Measurements from ENCODE around the gene NEK6. TPM values are rescaled to one million over a fixed set of nuclear protein-coding genes. Genes with fewer than 3 reads are reported as not detected.

NEK6 gene
- total RNA-seq, 1 experiment from 2014 or later = 66.6 TPM

DNA sequence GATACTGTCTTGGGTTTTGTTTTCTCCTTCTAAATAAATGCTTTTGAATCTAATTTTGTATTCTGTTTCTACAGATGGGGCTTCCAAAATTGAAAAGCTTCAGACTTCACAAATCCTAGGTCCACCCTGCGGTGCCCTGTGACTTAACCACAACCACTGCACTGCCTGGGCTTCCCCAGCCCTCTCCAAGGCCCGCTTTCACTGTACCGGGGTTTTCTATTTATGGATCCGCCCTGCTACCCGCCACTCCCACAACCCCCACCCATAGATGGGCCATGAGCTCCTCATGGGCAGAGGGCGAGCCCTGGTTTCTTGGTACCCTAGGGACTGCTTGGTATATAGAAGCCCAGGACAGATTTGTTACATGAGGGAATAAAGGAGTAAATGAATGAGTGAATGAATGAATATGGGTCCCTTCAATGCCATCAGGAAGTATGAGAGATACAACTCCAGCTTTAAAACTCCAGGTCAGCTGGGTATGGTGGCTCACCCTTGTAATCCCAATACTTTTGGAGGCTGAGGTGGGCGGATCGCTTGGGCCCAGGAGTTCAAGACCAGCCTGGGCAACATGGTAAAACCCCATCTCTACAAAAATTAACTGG lies 39.8 kb upstream of the NEK6 start:
- Histone ChIP-seq H3K36me3 (ENCODE audit: control insufficient read depth, insufficient read depth, low read length) (no peaks in the 10 kb centered on the region), H3K9me3 (no peaks in the 10 kb centered on the region; the same call in 1 of the 2 replicates), H3K4me3 (ENCODE audit: low read depth, low read length) (no peak overlapping the region), H3K27me3 (replicated peaks; ENCODE audit: control insufficient read depth, insufficient read depth, low read length) (no peaks in the 10 kb centered on the region), H3K4me1 (peaks cover 4% of the 10 kb centered on the region)
- DNase-seq = no peak
- H3K27me3 Mint-ChIP-seq (ENCODE audit: insufficient read depth, unreplicated experiment) = no peaks in the 10 kb centered on the region
- ChIA-PET CTCF (no interaction called here), POLR2A (no interaction called here)
- TF ChIP-seq, protein P1, sequence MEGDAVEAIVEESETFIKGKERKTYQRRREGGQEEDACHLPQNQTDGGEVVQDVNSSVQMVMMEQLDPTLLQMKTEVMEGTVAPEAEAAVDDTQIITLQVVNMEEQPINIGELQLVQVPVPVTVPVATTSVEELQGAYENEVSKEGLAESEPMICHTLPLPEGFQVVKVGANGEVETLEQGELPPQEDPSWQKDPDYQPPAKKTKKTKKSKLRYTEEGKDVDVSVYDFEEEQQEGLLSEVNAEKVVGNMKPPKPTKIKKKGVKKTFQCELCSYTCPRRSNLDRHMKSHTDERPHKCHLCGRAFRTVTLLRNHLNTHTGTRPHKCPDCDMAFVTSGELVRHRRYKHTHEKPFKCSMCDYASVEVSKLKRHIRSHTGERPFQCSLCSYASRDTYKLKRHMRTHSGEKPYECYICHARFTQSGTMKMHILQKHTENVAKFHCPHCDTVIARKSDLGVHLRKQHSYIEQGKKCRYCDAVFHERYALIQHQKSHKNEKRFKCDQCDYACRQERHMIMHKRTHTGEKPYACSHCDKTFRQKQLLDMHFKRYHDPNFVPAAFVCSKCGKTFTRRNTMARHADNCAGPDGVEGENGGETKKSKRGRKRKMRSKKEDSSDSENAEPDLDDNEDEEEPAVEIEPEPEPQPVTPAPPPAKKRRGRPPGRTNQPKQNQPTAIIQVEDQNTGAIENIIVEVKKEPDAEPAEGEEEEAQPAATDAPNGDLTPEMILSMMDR (IDR thresholded peaks at IDR 0.05; ENCODE audit: insufficient read depth in 1 of 2, low read depth in 1 of 2, low read length in 1 of 2, severe bottlenecking in 1 of 2, unreplicated experiment in 1 of 2) = no peak
- H3K4me3 Mint-ChIP-seq (ENCODE audit: unreplicated experiment) = no peak overlapping the region
- no TSS peak for BruUV-seq (replicated peaks)
- intact Hi-C loops (cut with micrococcal nuclease; ENCODE audit: unreplicated experiment) = no loop called here
- H3K27ac Mint-ChIP-seq (ENCODE audit: unreplicated experiment) = no peak overlapping the region
- H3K36me3 Mint-ChIP-seq (ENCODE audit: insufficient read depth, unreplicated experiment) = no peaks in the 10 kb centered on the region
- H3K9me3 Mint-ChIP-seq (ENCODE audit: unreplicated experiment) = no peaks in the 10 kb centered on the region
- H3K4me1 Mint-ChIP-seq (ENCODE audit: low read depth, unreplicated experiment) = peaks cover 6% of the 10 kb centered on the region

DNA sequence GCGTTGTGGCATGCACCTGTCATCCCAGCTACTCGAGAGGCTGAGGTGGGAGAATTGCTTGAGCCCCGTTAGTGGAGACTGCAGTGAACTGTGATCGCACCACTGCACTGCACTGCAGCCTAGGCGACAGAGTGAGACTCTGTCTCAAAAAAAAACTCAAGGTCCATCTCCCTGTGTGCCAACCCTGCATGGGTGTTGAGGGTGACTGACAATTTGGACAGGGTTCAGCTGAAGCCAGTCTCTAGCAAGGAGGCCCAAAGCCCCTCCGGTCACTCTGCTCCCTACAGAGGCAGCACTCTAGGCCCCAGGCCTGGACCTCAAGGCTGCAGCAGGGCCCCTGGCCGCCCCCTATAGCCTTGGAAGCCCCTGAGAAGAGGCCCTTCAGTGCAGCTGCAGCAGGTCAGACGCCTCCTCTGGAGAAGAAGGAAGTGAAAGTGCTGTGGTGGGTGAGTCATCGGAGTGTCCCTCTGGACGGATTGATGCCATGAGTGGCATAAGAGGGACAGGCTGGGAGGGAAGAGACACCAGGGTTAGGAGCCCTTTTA lies 39.2 kb upstream of the NEK6 start:
- intact Hi-C loops (cut with micrococcal nuclease; ENCODE audit: unreplicated experiment) = no loop called here
- Mint-ChIP-seq H3K9me3 (ENCODE audit: unreplicated experiment) (no peaks in the 10 kb centered on the region), H3K36me3 (ENCODE audit: insufficient read depth, unreplicated experiment) (no peaks in the 10 kb centered on the region), H3K4me3 (ENCODE audit: unreplicated experiment) (no peak overlapping the region), H3K4me1 (ENCODE audit: low read depth, unreplicated experiment) (peaks cover 11% of the 10 kb centered on the region), H3K27me3 (ENCODE audit: insufficient read depth, unreplicated experiment) (no peaks in the 10 kb centered on the region), H3K27ac (ENCODE audit: unreplicated experiment) (no peak overlapping the region)
- no peaks in the 10 kb centered on the region for H3K27me3 ChIP-seq (replicated peaks; ENCODE audit: control insufficient read depth, insufficient read depth, low read length)
- H3K9me3 ChIP-seq = no peaks in the 10 kb centered on the region; the same call in 1 of the 2 replicates
- H3K4me3 ChIP-seq (ENCODE audit: low read depth, low read length) = no peak overlapping the region
- POLR2A ChIA-PET = no interaction called here
- TF ChIP-seq, protein P1 (IDR thresholded peaks at IDR 0.05; ENCODE audit: insufficient read depth in 1 of 2, low read depth in 1 of 2, low read length in 1 of 2, severe bottlenecking in 1 of 2, unreplicated experiment in 1 of 2) = no peak
- H3K4me1 ChIP-seq = peaks cover 10% of the 10 kb centered on the region
- no TSS peak for BruUV-seq (replicated peaks)
- no peaks in the 10 kb centered on the region for H3K36me3 ChIP-seq (ENCODE audit: control insufficient read depth, insufficient read depth, low read length)
- peak in 1 of 2 experiments; percentile 33 for DNase-seq
- CTCF ChIA-PET = no interaction called here

DNA sequence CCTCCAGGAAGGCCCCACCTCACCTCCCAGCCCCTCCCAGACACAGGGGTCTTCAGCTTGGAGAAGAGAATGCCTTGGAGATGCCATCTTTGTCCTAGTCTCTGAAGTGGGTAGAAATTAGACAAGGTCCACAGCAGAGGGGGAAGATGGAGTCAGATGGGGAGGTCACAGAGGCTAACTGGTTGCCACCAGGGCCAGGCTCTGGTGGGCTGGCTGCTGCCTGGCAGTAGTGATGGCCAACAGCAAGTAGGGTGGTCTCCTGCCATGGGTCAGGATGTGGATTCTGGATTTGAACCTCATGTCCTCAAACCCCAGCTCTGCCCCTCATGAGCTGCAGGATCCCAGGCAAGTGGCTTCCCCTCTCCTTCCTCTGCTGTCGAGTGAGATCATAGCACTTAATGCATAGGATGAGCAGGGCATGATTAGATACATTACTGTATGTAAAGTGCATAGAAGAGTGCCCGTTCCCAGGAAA lies 38.7 kb upstream of the NEK6 start:
- no peaks in the 10 kb centered on the region; the same call in 1 of the 2 replicates for H3K9me3 ChIP-seq
- no peaks in the 10 kb centered on the region for H3K27me3 ChIP-seq (replicated peaks; ENCODE audit: control insufficient read depth, insufficient read depth, low read length)
- H3K4me1 ChIP-seq = peaks cover 15% of the 10 kb centered on the region
- ChIA-PET POLR2A (no interaction called here), CTCF (no interaction called here)
- Mint-ChIP-seq H3K36me3 (ENCODE audit: insufficient read depth, unreplicated experiment) (no peaks in the 10 kb centered on the region), H3K4me1 (ENCODE audit: low read depth, unreplicated experiment) (peaks cover 15% of the 10 kb centered on the region), H3K27me3 (ENCODE audit: insufficient read depth, unreplicated experiment) (no peaks in the 10 kb centered on the region), H3K4me3 (ENCODE audit: unreplicated experiment) (no peak overlapping the region), H3K9me3 (ENCODE audit: unreplicated experiment) (no peaks in the 10 kb centered on the region), H3K27ac (ENCODE audit: unreplicated experiment) (no peak overlapping the region)
- H3K36me3 ChIP-seq (ENCODE audit: control insufficient read depth, insufficient read depth, low read length) = no peaks in the 10 kb centered on the region
- no peak for DNase-seq
- TF ChIP-seq, protein P1 (IDR thresholded peaks at IDR 0.05; ENCODE audit: insufficient read depth in 1 of 2, low read depth in 1 of 2, low read length in 1 of 2, severe bottlenecking in 1 of 2, unreplicated experiment in 1 of 2) = no peak
- no peak overlapping the region for H3K4me3 ChIP-seq (ENCODE audit: low read depth, low read length)
- BruUV-seq (replicated peaks) = no TSS peak
- intact Hi-C loops (cut with micrococcal nuclease; ENCODE audit: unreplicated experiment) = no loop called here

All from Caco-2 (cell line).